H4 (cell line): ENCODE data around the gene CAPN11. TPM values are rescaled to one million over a fixed set of nuclear protein-coding genes. Genes with fewer than 3 reads are reported as not detected.
"Not testable (repeated sequence)": the region's sequence is repeated elsewhere in the genome, so short reads cannot be mapped to it uniquely, and the experiment has no call there.

Experiments
- DNase-seq: peaks from one replicate; pipeline ENCODE4 v3.0.0-alpha.2; 2015; ENCODE audit warnings: low spot score
- total RNA-seq: library from RNA; depleted of rRNA; stranded (reverse); fragments of >200 nt; shearing (Covaris generic); gene quantifications from 2 replicates; pipeline ENCODE4 v1.2.3, GENCODE V29; 2014; rRNA removed

The CAPN11 gene
- total RNA-seq, 1 experiment from 2014 or later: not detected

DNA sequence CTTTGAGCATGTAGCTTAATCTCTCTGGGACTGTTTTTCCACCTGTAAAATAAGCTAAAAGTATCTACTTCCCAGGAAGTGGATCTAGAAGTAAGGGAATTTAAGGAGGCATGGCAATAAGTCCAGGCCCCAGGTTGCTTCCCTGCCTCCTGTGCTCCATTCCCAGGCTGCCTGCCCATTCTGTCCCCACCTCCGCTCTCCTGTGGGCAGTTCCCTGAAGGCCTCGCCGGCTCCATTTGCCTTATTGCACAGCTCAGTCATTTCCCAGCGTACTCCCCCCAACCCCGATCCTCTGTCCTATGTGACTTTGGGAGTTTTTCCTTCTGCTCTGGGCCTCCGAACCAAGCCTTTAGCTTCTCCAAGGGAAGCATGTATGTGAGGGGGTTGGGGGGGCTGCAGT is 69.4 kb downstream of the CAPN11 start:
- no peak for DNase-seq

- no peak for DNase-seq
Measured at GRCh38 chr6:44228433-44228832, 69.8 kb downstream of the CAPN11 start.

DNA sequence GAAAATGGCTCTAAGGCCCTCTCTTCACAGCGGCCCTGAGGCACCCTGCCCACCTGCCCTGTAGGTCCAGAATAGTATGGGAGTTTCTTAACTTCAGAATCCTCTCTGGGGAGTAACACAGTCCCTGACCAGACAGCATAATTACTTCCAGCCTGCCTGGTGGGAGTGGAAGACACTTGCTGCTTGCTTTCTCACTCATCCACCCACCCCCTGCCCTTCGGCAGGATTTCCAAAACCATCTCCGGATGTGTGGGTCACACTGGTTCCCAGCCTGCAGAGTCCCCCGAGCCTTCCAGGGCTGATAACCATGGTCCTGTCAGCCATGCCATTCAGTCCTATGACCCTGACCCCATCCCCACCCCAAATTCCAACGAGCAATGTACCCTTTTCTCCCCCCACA is 70.2 kb downstream of the CAPN11 start:
- no peak for DNase-seq

- DNase-seq: no peak
Measured at GRCh38 chr6:44229376-44230033, 70.9 kb downstream of the CAPN11 start.

GRCh38 chr6:44230034-44230675 is 71.5 kb downstream of the CAPN11 start:
- DNase-seq: no peak

DNA sequence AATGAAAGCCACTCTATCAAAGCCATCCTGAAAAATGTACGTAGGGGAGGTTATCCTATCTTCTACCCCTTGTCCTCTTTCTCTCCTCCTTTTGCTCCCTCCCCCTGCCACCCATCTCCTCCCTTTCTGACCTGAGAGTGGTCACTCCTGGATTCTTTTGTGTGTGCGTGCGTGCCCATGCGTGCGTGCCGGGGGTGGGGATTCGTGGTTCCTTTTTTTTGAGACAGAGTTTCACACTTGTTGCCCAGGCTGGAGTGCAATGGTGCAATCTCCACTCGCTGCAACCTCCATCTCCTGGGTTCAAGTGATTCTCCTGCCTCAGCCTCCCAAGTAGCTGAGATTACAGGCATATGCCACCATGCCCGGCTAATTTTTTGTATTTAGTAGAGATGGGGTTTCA is 72.8 kb downstream of the CAPN11 start:
- DNase-seq: not testable (repeated sequence)

GRCh38 chr6:44232676-44233566 is 74.3 kb downstream of the CAPN11 start:
- DNase-seq: no peak

DNA sequence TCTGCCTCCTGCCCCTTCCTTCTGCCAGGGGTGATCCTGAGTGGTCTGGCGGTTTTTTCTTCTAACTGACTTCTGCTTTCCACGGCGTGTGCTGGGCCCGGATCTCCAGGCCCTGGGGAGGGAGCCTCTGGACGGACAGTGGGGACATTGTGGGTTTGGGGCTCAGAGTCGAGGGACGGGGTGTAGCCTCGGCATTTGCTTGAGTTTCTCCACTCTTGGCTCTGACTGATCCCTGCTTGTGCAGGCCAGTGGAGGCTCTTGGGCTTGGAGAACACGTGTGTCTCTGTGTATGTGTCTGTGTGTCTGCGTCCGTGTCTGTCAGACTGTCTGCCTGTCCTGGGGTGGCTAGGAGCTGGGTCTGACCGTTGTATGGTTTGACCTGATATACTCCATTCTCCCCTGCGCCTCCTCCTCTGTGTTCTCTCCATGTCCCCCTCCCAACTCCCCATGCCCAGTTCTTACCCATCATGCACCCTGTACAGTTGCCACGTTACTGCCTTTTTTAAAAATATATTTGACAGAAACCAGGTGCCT is 75.0 kb downstream of the CAPN11 start:
- DNase-seq: no peak

Other genes with a start within 250 kb of the CAPN11 start
- gene MRPL14, start 31.4 kb upstream of the CAPN11 start, total RNA-seq: 136 and 145 TPM in 2 replicates
- 15.8 and 28.6 TPM in 2 replicates for gene TMEM63B, start 31.3 kb upstream of the CAPN11 start, total RNA-seq
- not detected in 2 replicates for gene MYMX, start 58.1 kb downstream of the CAPN11 start, total RNA-seq
- 17.3 and 33.8 TPM in 2 replicates for gene SLC29A1, start 64.8 kb downstream of the CAPN11 start, total RNA-seq
- gene HSP90AB1, start 88.3 kb downstream of the CAPN11 start, total RNA-seq: 2,045 and 2,316 TPM in 2 replicates
- gene SLC35B2, start 98.7 kb downstream of the CAPN11 start, total RNA-seq: 177 and 195 TPM in 2 replicates
- 11.2 and 12.4 TPM in 2 replicates for gene NFKBIE, start 106.7 kb downstream of the CAPN11 start, total RNA-seq
- gene TMEM151B, start 111.6 kb downstream of the CAPN11 start, total RNA-seq: 0.37 TPM in 1 of 2 replicates, not detected in the other
- 9.5 and 14.0 TPM in 2 replicates for gene AARS2, start 154.5 kb downstream of the CAPN11 start, total RNA-seq
- gene SPATS1, start 183.8 kb downstream of the CAPN11 start, total RNA-seq: not detected in 2 replicates
- gene CDC5L, start 228.9 kb downstream of the CAPN11 start, total RNA-seq: 29.0 and 34.7 TPM in 2 replicates